NCI-H2029 (cell line): ENCODE measurements around the gene COL26A1.
A peak's percentile ranks its signal among the peaks of the same experiment; 100 is the strongest.
"Not testable (repeated sequence)": the region's sequence is repeated elsewhere in the genome, so short reads cannot be mapped to it uniquely, and the experiment has no call there.

Source experiments
- DNase-seq: peaks from one replicate; lab custom pipeline; 2025; lab: John Stamatoyannopoulos, UW

The COL26A1 gene

DNA sequence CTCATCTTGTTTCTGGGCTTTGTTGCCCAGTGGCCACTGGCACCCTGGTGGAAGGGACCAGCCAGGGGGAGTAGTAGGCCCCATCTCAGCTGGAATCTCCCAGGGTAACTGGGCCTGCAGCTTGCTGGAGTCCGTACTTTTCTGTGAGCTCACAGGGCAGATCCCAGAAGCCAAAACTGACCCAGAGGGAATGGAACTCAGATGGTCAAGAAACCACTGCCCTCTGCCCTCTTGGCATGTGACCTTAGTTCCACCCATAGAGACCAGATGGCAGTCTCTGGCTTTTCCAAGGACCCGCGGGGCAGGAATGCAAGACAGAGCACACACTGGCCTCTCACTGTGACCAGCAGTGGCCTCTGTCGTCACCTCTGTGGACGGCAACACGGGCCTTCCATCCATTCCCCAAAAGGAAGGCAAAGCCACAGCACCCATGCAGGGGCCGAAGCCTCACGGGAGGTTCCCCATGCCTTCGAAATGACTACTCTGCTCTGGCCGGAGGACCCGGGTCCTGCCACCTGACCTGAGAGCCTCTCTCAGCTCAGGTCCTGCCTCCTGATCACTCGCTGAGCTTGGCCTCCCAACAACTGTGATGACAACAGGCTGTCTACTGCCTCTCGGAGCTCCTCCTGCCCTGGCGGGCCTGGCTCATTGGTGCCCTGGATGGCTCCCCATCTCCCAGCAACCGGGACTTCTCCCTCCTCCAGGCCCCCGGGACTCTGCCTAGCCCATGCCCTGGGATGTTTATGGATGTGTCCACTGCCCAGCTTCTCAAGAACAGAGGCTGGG, 236.5 kb downstream of the COL26A1 start:
- no peak for DNase-seq

- DNase-seq = no peak
Measured at GRCh38 chr7:101599787-101600186, 237.1 kb downstream of the COL26A1 start.

DNA sequence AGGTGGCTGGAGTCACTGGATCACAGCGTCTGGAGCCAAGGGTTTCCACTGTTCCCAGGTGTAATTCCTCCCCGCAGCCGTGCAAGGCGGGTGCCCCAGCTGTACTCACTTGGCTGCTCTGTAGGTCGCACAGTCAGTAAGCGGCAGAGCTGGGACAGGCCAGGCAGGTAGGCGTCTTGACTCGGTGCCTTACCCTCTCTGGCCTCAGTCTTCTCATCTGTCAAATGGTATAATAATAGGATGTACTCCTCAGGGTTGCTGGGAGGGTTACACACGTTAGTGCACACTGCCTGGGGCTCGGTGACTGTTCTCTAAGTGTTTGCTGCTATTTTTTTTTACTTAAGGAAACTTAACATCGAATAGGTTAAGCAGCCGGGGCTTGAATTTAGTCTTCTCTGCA, 239.4 kb downstream of the COL26A1 start:
- DNase-seq = no peak

GRCh38 chr7:101602484-101603241, 240.0 kb downstream of the COL26A1 start:
- peak; percentile 56 for DNase-seq

DNA sequence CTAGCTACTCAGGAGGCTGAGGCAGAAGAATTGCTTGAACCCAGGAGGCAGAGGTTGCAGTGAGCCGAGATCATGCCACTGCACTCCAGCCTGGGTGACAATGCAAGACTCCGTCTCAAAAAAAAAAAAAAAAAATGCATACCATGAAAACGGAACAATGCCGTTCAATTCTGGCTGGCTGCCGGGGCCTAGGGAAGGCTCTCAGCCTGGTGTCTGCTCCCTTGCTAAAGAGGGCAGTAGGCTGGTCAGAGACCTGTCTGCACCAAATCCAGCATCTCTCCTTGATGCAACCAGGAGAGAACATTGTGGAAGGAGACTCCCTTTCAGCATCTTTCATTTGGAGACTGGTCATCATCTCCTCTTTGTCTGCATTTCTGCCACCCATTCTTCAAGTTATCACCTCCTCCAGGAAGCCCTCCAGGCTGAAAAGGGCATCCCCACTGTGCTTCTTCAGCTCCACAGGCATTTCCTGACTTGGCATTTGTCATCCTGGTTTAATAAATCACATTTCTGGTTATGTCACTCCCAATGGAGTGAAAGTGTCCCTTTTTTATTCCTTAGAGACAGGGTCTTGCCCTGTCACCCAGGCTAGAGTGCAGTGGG, 241.8 kb downstream of the COL26A1 start:
- no peak for DNase-seq

DNA sequence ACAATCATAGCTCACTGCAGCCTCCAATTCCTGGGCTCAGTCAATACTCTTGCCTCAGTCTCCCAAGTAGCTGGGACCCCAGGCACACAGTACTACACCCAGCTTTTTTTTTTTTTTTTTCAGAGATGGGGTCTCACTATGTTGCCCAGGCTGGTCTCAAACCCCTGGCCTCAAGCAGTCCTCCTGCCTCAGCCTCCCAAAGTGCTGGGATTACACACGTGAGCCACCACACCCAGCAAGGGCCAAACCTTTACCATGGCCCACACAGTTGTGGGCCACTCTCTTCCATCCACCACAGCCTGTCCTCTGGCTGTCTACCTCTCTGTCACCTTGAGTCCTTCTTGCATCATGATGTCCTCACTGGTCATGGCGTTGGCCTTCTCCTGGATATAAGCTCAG, 242.3 kb downstream of the COL26A1 start:
- DNase-seq = not testable (repeated sequence)

DNA sequence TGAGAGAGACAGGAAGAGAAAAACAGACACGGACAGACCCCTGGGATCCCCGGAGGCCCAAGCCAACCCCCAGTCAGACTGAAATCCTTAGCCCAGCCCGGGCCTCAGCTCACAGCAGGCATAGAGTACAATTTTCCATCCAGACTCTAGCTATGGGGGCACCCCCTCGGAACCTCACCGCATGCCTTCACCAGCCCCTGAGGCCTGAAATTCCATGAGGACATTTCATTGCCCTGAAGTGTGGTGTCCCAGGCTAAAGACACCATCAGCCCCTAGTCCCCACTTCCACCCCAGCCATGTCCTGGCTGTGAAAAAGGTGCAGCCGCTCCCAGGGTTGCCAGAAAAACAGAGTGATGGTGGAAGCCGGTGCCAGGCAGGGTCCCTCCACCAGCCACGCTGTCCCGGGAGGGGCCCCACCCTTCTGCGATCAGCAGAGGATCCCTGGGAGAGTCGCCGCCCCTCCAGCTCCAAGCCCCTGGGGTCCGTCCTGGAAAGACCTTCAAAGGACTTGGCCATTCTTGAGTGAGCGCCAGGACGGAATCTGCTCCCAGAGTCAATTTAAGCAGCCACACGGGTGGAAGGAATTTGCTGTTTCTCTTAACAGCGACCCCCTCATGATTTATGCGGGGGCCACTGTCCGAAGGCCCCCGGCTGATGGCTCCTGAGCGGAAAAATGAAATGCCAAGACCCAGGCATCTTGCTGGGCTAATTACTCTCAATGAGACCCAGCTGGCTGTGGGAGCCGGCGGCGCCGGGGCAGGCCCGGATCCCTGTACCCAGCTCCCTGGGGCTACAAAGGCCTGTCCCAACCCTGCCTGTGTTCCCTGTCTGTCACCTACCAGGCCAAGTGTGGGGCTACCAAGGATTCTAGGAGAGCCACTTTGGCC, 243.2 kb downstream of the COL26A1 start:
- no peak for DNase-seq

- no peak for DNase-seq
Measured at GRCh38 chr7:101606498-101606923, 243.8 kb downstream of the COL26A1 start.
